Measurements from ENCODE around the gene ZBTB16.

GRCh38 chr11:114192841-114193389 lies 133.4 kb downstream of the ZBTB16 start:
- TF ChIP-seq POLR2A (IDR thresholded peaks at IDR 0.05; ENCODE audit: low read depth, low read length) (no peak), CHD1 (IDR thresholded peaks at IDR 0.05; ENCODE audit: low read depth, low read length) (no peak), MAFK (IDR thresholded peaks at IDR 0.05; ENCODE audit: low read depth, low read length) (no peak), CTCF (conservative IDR thresholded peaks at IDR 0.05; ENCODE audit: low read depth, low read length) (no peak), CEBPB (IDR thresholded peaks at IDR 0.05; ENCODE audit: low read depth, low read length) (no peak), USF2 (IDR thresholded peaks at IDR 0.05; ENCODE audit: low read depth, low read length) (no peak), MAZ (IDR thresholded peaks at IDR 0.05; ENCODE audit: borderline replicate concordance, low read depth, low read length) (no peak), ELK1 (IDR thresholded peaks at IDR 0.05; ENCODE audit: borderline replicate concordance, low read depth, low read length) (no peak), RCOR1 (IDR thresholded peaks at IDR 0.05; ENCODE audit: insufficient replicate concordance, low read length) (no peak), RFX5 (IDR thresholded peaks at IDR 0.05; ENCODE audit: low read depth, low read length) (no peak), SMC3 (IDR thresholded peaks at IDR 0.05; ENCODE audit: low read depth, low read length) (no peak)

Measured in IMR-90 (cell line).